ENCODE data around the gene ZNF609. TPM values are rescaled to one million over a fixed set of nuclear protein-coding genes. Genes with fewer than 3 reads are reported as not detected.

ZNF609 gene
- total RNA-seq, 1 donor = 20.6 TPM

DNA sequence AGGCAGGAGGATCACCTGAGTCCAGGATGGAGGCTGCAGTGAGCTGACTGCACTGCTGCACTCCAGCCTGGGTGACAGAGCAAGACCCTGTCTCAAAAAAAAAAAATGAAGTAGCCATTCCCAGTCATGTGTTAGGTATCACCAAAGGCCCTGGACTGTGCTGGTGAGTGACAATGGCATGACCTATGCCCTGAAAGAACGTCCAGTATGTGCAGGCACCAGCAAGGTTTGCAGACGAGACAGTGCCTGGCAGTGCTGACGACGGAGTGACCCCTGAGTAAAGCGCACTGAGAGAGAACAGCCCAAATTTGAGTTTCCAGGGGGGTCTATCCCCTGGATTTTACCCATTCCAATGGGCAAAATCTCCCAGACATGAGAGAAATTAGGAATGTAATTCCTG, 269.8 kb downstream of the ZNF609 start:
- H3K27me3 ChIP-seq (ENCODE audit: insufficient read depth, low read length) = no peaks in the 10 kb centered on the region
- H3K36me3 ChIP-seq (ENCODE audit: insufficient read depth, low read length) = no peaks in the 10 kb centered on the region
- no peaks in the 10 kb centered on the region for H3K4me1 ChIP-seq (ENCODE audit: insufficient read depth, low read length)
- H4K20me1 ChIP-seq (ENCODE audit: insufficient read depth, low read length) = no peaks in the 10 kb centered on the region
- H3K27ac ChIP-seq (ENCODE audit: low read depth, low read length) = no peak overlapping the region
- no peak overlapping the region for H2AFZ ChIP-seq (ENCODE audit: low read length)
- no peaks in the 10 kb centered on the region for H3K79me2 ChIP-seq (ENCODE audit: insufficient read depth, low read length)
- TF ChIP-seq, protein P1, sequence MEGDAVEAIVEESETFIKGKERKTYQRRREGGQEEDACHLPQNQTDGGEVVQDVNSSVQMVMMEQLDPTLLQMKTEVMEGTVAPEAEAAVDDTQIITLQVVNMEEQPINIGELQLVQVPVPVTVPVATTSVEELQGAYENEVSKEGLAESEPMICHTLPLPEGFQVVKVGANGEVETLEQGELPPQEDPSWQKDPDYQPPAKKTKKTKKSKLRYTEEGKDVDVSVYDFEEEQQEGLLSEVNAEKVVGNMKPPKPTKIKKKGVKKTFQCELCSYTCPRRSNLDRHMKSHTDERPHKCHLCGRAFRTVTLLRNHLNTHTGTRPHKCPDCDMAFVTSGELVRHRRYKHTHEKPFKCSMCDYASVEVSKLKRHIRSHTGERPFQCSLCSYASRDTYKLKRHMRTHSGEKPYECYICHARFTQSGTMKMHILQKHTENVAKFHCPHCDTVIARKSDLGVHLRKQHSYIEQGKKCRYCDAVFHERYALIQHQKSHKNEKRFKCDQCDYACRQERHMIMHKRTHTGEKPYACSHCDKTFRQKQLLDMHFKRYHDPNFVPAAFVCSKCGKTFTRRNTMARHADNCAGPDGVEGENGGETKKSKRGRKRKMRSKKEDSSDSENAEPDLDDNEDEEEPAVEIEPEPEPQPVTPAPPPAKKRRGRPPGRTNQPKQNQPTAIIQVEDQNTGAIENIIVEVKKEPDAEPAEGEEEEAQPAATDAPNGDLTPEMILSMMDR (IDR thresholded peaks at IDR 0.05; ENCODE audit: extremely low read depth, low read depth, low read length) = no peak
- no peak for DNase-seq (ENCODE audit: insufficient read length, low spot score, missing footprints)
- H3K9me3 ChIP-seq (ENCODE audit: low read depth, low read length) = no peaks in the 10 kb centered on the region
- no peak overlapping the region for H3K4me3 ChIP-seq (ENCODE audit: insufficient read depth, low read length)
- no peak overlapping the region for H3K4me2 ChIP-seq (ENCODE audit: insufficient read depth, low read length)

DNA sequence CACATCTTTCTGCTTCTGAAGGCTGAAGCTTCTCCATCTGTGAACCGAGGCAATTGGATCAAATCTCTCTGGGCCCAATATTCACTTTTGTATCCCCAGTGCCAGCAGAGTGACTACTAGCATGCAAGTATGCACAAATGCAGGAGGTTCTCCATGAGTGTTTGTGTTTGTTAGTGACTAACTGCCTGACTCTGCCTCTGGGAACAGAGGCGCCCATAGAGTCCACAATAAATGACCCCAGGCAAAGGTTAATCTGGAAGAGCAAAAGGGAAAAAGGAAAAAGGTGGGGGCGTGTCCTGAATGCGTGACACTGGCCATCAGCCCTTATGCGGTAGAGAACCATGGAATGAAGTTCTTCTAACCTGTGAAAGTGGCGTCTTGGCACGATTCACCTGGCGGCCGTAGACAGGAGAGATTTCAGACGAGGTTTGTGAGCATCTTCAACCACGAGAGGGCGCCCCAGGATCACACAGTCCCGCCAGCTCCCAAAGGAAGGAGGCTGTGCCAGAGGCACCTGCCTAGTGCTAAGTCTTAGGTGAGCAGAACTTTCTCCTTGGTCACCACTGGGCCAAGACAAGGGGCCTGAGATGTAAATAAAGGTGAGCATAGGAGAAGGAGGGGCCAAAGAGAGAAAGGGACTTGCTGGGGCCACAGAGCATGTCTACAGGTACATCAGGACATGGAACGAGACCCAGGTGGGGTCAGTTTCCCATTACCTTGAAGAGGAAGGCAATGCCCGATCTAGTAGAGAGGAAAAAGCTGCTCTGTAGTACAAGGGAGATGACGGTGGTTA, 270.8 kb downstream of the ZNF609 start:
- TF ChIP-seq, protein P1 (IDR thresholded peaks at IDR 0.05; ENCODE audit: extremely low read depth, low read depth, low read length) = peak; percentile 91
- DNase-seq (ENCODE audit: insufficient read length, low spot score, missing footprints) = peak; percentile 90
- Histone ChIP-seq H3K4me3 (ENCODE audit: insufficient read depth, low read length) (peak overlapping the region; percentile 3), H3K79me2 (ENCODE audit: insufficient read depth, low read length) (no peaks in the 10 kb centered on the region), H3K27me3 (ENCODE audit: insufficient read depth, low read length) (no peaks in the 10 kb centered on the region), H3K36me3 (ENCODE audit: insufficient read depth, low read length) (no peaks in the 10 kb centered on the region), H2AFZ (ENCODE audit: low read length) (no peak overlapping the region), H3K4me2 (ENCODE audit: insufficient read depth, low read length) (peak overlapping the region; percentile 15), H4K20me1 (ENCODE audit: insufficient read depth, low read length) (no peaks in the 10 kb centered on the region), H3K9me3 (ENCODE audit: low read depth, low read length) (no peaks in the 10 kb centered on the region), H3K4me1 (ENCODE audit: insufficient read depth, low read length) (no peaks in the 10 kb centered on the region), H3K27ac (ENCODE audit: low read depth, low read length) (no peak overlapping the region)

DNA sequence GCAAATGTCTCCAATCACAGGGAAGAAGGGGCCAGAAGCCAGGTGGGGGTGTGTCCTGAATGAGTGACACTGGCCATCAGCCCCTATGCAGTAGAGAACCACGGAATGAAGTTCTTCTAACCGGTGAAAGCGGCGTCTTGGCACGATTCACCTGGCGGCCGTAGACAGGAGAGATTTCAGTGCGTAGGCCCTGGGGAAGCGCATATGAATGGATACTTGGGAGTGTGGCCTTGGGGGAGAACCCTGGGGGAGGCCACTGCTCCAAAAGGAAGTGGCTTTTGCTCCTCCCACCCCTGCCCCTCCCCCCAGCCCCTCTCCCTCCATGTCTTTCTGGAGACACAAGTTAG, 271.4 kb downstream of the ZNF609 start:
- H3K4me1 ChIP-seq (ENCODE audit: insufficient read depth, low read length) = no peaks in the 10 kb centered on the region
- no peaks in the 10 kb centered on the region for H3K9me3 ChIP-seq (ENCODE audit: low read depth, low read length)
- H3K27ac ChIP-seq (ENCODE audit: low read depth, low read length) = no peak overlapping the region
- no peak overlapping the region for H3K4me2 ChIP-seq (ENCODE audit: insufficient read depth, low read length)
- no peaks in the 10 kb centered on the region for H4K20me1 ChIP-seq (ENCODE audit: insufficient read depth, low read length)
- H3K4me3 ChIP-seq (ENCODE audit: insufficient read depth, low read length) = no peak overlapping the region
- H3K36me3 ChIP-seq (ENCODE audit: insufficient read depth, low read length) = no peaks in the 10 kb centered on the region
- H3K27me3 ChIP-seq (ENCODE audit: insufficient read depth, low read length) = no peaks in the 10 kb centered on the region
- peak; percentile 9 for DNase-seq (ENCODE audit: insufficient read length, low spot score, missing footprints)
- H3K79me2 ChIP-seq (ENCODE audit: insufficient read depth, low read length) = no peaks in the 10 kb centered on the region
- H2AFZ ChIP-seq (ENCODE audit: low read length) = no peak overlapping the region
- TF ChIP-seq, protein P1 (IDR thresholded peaks at IDR 0.05; ENCODE audit: extremely low read depth, low read depth, low read length) = no peak

DNA sequence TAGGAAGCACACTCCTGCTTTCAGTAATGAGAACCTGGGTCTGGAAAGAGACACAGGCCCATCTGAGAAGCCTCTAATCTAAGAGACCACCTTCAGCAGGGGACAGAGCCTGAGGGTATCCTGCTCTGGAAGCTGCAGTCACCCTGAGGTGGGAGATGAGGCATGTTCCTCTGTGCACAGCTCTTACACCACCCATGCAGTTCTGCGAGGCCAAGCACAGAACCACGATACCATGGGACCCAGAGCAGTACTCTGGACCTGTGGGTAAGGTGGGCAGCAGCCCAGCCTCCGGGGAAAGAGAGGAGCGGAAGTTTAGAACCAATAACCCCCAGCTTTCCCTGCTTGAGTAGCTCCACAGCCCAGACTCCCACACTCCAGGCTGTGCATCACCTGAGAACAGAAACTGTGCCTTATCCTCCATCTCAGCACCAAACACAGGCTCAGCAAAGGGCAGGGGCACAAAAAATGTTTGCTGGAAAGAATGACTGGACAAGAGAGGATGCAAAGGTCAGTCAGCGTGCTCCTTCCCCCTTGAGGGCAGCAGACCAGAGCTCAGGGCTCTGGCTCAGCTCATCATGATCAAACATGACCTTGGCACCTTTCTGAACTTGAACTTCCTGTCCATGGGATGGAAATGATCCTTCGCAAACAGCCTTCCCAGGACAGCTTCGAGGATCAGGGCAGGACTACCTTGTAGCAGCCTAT, 271.9 kb downstream of the ZNF609 start:
- H4K20me1 ChIP-seq (ENCODE audit: insufficient read depth, low read length) = no peaks in the 10 kb centered on the region
- no peaks in the 10 kb centered on the region for H3K9me3 ChIP-seq (ENCODE audit: low read depth, low read length)
- no peak overlapping the region for H3K4me3 ChIP-seq (ENCODE audit: insufficient read depth, low read length)
- TF ChIP-seq, protein P1 (IDR thresholded peaks at IDR 0.05; ENCODE audit: extremely low read depth, low read depth, low read length) = no peak
- no peak overlapping the region for H3K4me2 ChIP-seq (ENCODE audit: insufficient read depth, low read length)
- no peaks in the 10 kb centered on the region for H3K36me3 ChIP-seq (ENCODE audit: insufficient read depth, low read length)
- DNase-seq (ENCODE audit: insufficient read length, low spot score, missing footprints) = peak; percentile 52
- no peaks in the 10 kb centered on the region for H3K79me2 ChIP-seq (ENCODE audit: insufficient read depth, low read length)
- H3K27ac ChIP-seq (ENCODE audit: low read depth, low read length) = no peak overlapping the region
- H2AFZ ChIP-seq (ENCODE audit: low read length) = no peak overlapping the region
- H3K27me3 ChIP-seq (ENCODE audit: insufficient read depth, low read length) = no peaks in the 10 kb centered on the region
- no peaks in the 10 kb centered on the region for H3K4me1 ChIP-seq (ENCODE audit: insufficient read depth, low read length)

Data from osteoblast (primary cell).